GM21515 (cell line): ENCODE data around the gene PCDHGA12.
"Not testable (repeated sequence)": the region's sequence is repeated elsewhere in the genome, so short reads cannot be mapped to it uniquely, and the experiment has no call there.

Experiments used
- ATAC-seq: cut with Tn5 transposase; IDR thresholded peaks from one replicate; pipeline ENCODE4 v1.9.1; 2021; ENCODE audit not compliant: unreplicated experiment

The PCDHGA12 gene

DNA sequence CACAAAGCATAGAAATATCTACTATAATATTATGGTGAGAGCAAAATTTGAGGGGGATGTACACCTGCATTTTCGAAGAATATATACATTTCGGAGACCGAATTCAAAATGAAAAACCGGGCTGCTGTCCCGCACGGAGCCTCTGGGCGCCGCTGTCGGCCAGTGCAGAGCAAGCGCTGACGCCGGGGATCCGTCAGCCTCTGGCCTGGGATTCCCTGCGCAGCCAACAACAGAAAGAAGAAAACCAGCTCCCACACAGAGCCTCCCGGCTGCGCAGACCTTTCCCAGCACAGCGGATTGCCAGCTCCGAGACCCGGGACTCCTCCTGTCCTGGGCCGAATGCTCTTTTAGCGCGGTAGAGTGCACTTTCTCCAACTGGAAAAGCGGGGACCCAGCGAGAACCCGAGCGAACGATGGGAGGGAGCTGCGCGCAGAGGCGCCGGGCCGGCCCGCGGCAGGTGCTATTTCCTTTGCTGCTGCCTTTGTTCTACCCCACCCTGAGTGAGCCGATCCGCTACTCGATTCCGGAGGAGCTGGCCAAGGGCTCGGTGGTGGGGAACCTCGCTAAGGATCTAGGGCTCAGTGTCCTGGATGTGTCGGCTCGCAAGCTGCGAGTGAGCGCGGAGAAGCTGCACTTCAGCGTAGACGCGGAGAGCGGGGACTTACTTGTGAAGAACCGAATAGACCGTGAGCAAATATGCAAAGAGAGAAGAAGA lies 22.4 kb upstream of the PCDHGA12 start, which contains the start of gene PCDHGB6:
PCDHGB6 (plus strand) TSS at position 232 of the 716 bp plus-strand sequence; CDS start at position 414, 182 bp downstream.
- peak; percentile 61 for ATAC-seq

DNA sequence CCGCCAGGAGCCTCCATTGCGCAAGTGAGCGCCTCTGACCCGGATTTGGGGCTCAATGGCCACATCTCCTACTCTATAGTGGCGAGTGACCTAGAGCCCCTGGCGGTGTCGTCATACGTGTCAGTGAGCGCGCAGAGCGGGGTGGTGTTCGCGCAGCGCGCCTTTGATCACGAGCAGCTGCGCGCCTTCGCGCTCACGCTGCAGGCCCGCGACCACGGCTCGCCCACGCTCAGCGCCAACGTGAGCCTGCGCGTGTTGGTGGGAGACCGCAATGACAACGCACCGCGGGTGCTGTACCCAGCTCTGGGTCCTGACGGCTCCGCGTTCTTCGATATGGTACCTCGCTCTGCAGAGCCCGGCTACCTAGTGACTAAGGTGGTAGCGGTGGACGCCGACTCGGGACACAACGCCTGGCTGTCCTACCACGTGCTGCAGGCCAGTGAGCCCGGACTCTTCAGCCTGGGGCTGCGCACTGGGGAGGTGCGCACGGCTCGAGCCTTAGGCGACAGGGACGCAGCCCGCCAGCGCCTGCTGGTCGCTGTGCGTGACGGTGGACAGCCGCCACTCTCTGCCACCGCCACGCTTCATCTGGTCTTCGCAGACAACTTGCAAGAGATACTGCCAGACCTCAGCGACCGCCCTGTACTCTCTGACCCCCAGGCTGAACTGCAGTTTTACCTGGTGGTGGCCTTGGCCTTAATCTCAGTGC lies 20.6 kb upstream of the PCDHGA12 start:
- ATAC-seq: no peak

DNA sequence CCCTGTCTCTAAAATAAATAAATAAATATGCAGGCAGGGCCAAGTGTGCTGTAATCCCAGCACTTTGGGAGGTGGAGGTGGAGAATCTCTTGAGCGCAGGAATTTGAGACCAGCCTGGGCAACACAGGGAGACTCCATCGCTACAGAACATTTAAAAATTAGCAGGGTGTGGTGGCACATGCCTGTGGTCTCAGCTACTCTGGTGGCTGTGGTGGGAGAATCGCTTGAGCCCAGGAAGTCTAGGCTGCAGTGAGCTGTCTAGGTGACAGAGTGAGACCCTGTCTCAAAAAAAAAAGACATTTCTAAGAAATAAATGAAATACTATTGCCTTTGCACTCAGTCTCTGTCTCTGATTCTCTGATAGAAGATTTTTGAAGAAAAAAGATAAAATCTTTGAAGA lies 18.7 kb upstream of the PCDHGA12 start:
- ATAC-seq: no peak

DNA sequence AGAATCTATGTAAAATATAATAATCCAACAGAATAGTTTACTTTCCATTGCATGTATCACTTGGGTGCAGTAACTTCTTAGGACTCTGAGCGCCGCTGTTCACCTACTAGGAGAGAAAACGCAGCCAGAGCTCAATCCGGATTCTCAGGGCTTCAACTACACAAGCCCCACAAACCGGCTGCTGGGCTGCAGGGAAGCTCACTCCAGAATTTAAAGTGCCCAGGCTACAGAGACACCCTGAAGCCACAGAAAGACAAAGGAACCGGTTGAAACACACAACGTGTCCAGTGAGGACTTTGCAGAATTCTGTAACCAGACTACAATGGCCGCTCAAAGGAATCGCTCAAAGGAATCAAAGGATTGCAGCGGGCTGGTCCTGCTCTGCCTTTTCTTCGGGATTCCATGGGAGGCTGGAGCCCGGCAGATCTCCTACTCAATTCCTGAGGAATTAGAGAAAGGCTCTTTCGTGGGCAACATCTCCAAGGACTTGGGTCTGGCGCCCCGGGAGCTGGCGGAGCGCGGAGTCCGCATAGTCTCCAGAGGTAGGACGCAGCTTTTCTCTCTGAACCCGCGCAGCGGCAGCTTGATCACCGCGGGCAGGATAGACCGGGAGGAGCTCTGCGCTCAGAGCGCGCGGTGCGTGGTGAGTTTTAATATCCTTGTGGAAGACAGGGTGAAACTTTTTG lies 17.3 kb upstream of the PCDHGA12 start, which contains the start of gene PCDHGA10:
PCDHGA10 (plus strand) TSS at position 134 of the 686 bp plus-strand sequence; CDS start at position 323, 189 bp downstream.
- ATAC-seq: peak; percentile 62

DNA sequence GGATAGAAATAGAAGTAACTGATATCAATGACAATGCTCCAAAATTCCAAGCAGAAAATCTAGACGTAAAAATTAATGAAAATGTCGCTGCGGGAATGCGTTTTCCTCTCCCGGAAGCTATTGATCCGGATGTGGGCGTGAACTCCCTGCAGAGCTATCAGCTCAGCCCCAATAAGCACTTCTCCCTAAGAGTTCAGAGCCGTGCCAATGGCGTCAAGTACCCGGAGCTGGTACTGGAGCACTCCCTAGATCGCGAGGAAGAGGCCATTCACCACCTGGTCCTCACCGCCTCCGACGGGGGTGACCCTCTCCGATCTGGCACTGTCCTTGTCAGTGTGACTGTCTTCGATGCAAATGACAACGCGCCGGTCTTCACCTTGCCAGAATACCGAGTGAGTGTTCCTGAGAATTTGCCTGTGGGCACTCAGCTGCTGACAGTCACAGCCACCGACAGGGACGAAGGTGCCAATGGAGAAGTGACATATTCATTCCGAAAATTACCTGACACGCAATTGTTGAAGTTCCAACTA lies 16.7 kb upstream of the PCDHGA12 start:
- no peak for ATAC-seq

DNA sequence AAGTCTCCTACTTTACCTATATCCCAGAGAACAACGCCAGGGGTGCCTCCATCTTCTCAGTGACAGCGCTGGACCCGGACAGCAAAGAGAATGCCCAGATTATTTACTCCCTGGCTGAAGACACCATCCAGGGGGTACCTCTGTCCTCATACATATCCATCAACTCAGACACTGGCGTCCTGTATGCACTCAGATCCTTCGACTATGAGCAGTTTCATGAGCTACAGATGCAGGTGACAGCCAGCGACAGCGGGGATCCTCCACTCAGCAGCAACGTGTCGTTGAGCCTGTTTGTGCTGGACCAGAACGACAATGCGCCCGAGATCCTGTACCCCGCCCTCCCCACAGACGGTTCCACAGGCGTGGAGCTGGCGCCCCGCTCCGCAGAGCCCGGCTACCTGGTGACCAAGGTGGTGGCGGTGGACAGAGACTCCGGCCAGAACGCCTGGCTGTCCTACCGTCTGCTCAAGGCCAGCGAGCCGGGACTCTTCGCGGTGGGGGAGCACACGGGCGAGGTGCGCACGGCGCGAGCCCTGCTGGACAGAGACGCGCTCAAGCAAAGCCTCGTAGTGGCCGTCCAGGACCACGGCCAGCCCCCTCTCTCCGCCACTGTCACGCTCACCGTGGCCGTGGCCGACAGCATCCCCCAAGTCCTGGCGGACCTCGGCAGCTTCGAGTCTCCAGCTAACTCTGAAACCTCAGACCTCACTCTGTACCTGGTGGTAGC lies 15.6 kb upstream of the PCDHGA12 start:
- ATAC-seq: not testable (repeated sequence)

DNA sequence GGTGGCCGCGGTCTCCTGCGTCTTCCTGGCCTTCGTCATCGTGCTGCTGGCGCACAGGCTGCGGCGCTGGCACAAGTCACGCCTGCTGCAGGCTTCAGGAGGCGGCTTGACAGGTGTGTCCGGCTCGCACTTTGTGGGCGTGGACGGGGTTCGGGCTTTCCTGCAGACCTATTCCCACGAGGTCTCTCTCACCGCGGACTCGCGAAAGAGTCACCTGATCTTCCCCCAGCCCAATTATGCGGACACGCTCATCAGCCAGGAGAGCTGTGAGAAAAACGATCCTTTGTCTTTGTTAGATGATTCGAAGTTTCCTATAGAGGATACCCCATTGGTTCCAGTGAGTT lies 15.1 kb upstream of the PCDHGA12 start:
- ATAC-seq: not testable (repeated sequence)

DNA sequence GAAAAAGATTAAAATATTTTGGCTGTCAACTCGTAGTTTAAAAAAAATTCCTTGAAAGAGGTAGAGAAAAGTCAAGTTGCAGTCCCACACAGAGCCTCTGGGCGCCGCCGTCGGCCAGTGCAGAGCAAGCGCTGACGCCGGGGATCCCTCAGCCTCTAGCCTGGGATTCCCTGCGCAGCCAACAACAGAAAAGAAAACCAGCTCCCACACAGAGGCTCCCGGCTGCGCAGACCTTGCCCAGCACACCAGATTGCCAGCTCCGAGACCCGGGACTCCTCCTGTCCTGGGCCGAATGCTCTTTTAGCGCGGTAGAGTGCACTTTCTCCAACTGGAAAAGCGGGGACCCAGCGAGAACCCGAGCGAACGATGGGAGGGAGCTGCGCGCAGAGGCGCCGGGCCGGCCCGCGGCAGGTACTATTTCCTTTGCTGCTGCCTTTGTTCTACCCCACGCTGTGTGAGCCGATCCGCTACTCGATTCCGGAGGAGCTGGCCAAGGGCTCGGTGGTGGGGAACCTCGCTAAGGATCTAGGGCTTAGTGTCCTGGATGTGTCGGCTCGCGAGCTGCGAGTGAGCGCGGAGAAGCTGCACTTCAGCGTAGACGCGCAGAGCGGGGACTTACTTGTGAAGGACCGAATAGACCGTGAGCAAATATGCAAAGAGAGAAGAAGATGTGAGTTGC lies 12.7 kb upstream of the PCDHGA12 start, which contains the start of gene PCDHGB7:
PCDHGB7 (plus strand) TSS at position 184 of the 679 bp plus-strand sequence; CDS start at position 367, 183 bp downstream.
- peak; percentile 82 for ATAC-seq

DNA sequence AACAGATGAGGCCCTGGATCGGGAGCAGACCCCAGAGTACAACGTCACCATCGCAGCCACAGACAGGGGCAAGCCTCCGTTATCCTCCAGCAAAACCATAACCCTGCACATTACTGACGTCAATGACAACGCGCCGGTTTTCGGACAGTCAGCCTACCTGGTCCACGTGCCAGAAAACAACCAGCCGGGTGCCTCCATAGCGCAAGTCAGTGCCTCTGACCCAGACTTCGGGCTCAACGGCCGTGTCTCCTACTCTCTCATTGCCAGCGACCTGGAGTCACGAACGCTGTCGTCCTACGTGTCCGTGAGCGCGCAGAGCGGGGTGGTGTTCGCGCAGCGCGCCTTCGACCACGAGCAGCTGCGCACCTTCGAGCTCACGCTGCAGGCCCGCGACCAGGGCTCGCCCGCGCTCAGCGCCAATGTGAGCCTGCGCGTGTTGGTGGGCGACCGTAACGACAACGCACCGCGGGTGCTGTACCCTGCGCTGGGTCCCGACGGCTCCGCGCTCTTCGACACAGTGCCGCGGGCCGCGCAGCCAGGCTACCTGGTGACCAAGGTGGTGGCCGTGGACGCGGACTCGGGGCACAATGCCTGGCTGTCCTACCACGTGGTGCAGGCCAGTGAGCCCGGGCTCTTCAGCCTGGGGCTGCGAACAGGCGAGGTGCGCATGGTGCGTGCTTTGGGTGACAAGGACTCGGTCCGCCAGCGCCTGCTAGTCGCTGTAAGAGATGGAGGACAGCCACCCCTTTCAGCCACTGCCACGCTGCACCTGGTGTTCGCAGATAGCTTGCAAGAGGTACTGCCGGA lies 11.0 kb upstream of the PCDHGA12 start:
- ATAC-seq: no peak

DNA sequence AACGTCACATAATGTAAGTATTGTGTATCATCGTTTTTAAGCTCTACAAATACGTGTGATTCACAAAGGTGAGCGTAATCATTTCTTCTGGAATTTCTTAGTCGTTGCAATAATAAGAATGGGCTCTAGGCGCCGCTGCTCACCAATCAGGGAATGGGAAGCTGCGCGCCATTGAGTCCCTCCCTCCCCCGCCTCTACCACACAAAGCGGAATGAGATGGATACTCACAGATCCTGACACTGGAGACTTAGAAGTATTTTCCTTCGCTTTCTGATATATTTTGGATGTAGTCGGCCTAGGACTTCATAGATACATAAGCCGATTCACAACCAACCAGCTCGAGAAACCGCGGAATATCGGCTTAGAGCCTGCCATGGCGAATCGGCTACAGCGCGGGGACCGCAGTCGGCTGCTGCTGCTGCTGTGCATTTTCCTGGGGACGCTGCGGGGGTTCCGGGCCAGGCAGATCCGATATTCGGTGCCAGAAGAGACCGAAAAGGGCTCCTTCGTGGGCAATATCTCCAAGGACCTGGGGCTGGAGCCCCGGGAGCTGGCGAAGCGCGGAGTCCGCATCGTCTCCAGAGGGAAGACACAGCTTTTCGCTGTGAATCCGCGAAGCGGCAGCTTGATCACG lies 9.3 kb upstream of the PCDHGA12 start, which contains the start of gene PCDHGA11:
PCDHGA11 (plus strand) TSS at position 197 of the 634 bp plus-strand sequence; CDS start at position 374, 177 bp downstream.
- ATAC-seq: peak; percentile 46

DNA sequence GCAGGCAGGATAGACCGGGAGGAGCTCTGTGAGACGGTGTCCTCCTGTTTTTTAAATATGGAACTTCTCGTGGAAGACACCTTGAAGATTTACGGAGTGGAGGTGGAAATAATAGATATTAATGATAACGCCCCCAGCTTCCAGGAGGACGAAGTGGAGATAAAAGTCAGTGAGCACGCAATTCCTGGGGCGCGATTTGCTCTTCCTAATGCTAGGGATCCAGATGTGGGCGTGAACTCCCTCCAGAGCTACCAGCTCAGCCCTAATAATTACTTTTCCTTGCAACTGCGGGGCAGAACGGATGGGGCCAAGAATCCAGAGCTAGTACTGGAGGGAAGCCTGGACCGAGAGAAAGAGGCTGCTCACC lies 8.8 kb upstream of the PCDHGA12 start:
- ATAC-seq: no peak

DNA sequence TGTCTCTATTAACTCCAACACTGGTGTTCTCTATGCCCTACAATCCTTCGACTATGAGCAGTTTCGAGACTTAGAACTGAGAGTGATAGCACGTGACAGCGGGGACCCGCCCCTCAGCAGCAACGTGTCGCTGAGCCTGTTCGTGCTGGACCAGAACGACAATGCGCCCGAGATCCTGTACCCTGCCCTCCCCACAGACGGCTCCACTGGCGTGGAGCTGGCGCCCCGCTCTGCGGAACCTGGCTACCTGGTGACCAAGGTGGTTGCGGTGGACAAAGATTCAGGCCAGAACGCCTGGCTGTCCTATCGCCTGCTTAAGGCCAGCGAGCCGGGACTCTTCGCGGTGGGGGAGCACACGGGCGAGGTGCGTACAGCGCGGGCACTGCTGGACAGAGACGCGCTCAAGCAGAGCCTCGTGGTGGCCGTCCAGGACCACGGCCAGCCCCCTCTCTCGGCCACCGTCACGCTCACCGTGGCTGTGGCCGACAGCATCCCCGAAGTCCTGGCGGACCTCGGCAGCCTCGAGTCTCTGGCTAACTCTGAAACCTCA lies 7.5 kb upstream of the PCDHGA12 start:
- ATAC-seq: no peak

DNA sequence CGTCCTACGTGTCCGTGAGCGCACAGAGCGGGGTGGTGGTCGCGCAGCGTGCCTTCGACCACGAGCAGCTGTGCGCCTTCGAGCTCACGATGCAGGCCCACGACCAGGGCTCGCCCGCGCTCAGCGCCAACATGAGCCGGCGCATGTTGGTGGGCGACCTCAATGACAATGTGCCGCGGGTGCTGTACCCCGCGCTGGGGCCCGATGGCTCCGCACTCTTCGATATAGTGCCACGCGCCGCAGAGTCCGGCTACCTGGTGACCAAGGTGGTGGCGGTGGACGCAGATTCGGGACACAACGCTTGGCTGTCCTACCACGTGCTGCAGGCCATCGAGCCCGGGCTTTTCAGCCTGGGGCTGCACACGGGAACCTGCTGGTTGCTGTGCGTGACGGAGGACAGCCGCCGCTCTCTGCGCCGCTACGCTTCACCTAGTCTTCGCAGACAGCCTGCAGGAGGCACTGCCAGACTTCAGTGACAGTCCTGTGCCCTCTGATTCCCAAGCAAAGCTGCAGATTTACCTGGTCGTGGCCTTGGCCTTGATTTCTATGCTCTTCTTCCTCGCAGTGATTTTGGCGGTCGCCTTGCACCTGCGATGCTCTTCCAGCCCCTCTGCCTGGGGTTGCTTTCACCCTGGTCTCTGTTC lies 2.4 kb upstream of the PCDHGA12 start:
- no peak for ATAC-seq

DNA sequence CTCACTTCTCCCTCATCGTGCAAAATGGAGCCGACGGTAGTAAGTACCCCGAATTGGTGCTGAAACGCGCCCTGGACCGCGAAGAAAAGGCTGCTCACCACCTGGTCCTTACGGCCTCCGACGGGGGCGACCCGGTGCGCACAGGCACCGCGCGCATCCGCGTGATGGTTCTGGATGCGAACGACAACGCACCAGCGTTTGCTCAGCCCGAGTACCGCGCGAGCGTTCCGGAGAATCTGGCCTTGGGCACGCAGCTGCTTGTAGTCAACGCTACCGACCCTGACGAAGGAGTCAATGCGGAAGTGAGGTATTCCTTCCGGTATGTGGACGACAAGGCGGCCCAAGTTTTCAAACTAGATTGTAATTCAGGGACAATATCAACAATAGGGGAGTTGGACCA lies 979 bp downstream of the PCDHGA12 start:
- peak; percentile 44 for ATAC-seq

DNA sequence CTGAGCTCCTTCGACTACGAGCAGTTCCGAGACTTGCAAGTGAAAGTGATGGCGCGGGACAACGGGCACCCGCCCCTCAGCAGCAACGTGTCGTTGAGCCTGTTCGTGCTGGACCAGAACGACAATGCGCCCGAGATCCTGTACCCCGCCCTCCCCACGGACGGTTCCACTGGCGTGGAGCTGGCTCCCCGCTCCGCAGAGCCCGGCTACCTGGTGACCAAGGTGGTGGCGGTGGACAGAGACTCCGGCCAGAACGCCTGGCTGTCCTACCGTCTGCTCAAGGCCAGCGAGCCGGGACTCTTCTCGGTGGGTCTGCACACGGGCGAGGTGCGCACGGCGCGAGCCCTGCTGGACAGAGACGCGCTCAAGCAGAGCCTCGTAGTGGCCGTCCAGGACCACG lies 2.0 kb downstream of the PCDHGA12 start:
- ATAC-seq: not testable (repeated sequence)

DNA sequence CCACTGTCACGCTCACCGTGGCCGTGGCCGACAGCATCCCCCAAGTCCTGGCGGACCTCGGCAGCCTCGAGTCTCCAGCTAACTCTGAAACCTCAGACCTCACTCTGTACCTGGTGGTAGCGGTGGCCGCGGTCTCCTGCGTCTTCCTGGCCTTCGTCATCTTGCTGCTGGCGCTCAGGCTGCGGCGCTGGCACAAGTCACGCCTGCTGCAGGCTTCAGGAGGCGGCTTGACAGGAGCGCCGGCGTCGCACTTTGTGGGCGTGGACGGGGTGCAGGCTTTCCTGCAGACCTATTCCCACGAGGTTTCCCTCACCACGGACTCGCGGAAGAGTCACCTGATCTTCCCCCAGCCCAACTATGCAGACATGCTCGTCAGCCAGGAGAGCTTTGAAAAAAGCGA lies 2.4 kb downstream of the PCDHGA12 start:
- not testable (repeated sequence) for ATAC-seq

DNA sequence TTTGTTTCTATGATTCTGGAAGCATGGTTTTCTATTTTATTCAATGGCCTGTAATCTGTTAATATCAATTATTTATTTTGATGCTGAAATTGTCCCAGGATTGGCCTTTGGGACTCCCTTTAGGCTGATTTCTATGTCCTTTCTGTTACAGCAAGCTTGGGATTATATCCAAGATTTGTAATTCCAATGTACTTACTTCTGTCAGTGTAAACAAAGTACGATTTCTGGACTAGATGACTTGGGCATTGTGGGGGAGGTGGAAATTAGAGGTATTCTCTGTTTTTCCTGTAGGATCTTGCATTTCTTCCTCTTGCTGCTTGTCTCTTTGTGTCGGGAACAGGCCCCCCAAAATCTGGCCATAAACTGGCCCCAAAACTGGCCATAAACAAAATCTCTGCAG lies 3.7 kb downstream of the PCDHGA12 start:
- no peak for ATAC-seq

DNA sequence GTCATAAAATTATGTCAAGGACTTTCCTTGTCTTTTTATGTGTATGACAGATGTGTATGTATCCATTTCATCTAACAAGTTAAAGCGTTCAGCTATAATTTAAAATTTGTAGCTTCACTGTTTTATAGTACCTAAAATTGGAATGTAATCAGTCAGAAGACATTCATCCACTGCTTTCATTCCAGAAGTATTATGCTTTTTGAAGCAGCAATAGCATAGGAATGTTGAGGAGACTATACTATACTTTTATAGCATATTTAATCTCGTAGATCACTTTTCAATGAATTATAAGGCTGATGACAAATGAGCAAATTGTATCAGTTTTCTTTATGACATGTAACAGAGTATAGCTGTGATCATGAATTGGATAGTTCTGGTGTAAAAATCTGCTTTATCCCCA lies 6.9 kb downstream of the PCDHGA12 start:
- no peak for ATAC-seq
